ENCODE results near the gene UPK3A. TPM values are rescaled to one million over a fixed set of nuclear protein-coding genes. Genes with fewer than 3 reads are reported as not detected.

UPK3A gene
- total RNA-seq, 1 donor: not detected

- TF ChIP-seq CTCF (IDR thresholded peaks at IDR 0.05; ENCODE audit: insufficient read depth, low read depth, low read length): no peak
- DNase-seq (ENCODE audit: low read depth): no peak
- H3K4me3 ChIP-seq (ENCODE audit: low read depth, low read length): no peak overlapping the region
Measured at GRCh38 chr22:45305456-45306075, 20.8 kb downstream of the UPK3A start.

- no peak overlapping the region for H3K4me3 ChIP-seq (ENCODE audit: low read depth, low read length)
- no peak for DNase-seq (ENCODE audit: low read depth)
- no peak for TF ChIP-seq CTCF (IDR thresholded peaks at IDR 0.05; ENCODE audit: insufficient read depth, low read depth, low read length)
Measured at GRCh38 chr22:45306139-45306538, 21.4 kb downstream of the UPK3A start.

GRCh38 chr22:45308391-45308956 is 23.7 kb downstream of the UPK3A start:
- no peak overlapping the region for H3K4me3 ChIP-seq (ENCODE audit: low read depth, low read length)
- no peak for DNase-seq (ENCODE audit: low read depth)
- no peak for TF ChIP-seq CTCF (IDR thresholded peaks at IDR 0.05; ENCODE audit: insufficient read depth, low read depth, low read length)

GRCh38 chr22:45308957-45309421 is 24.2 kb downstream of the UPK3A start:
- no peak for TF ChIP-seq CTCF (IDR thresholded peaks at IDR 0.05; ENCODE audit: insufficient read depth, low read depth, low read length)

GRCh38 chr22:45309422-45310227 is 24.9 kb downstream of the UPK3A start, which contains the start of gene FAM118A:
Gene FAM118A (plus strand): TSS chr22:45309934. CDS start chr22:45322380, 12,446 bp downstream.
- DNase-seq (ENCODE audit: low read depth): peak; percentile 93
- H3K4me3 ChIP-seq (ENCODE audit: low read depth, low read length): peak within 1 kb of the TSS; percentile 78
- TF ChIP-seq CTCF (IDR thresholded peaks at IDR 0.05; ENCODE audit: insufficient read depth, low read depth, low read length): no peak

More at GRCh38 chr22:45308957-45309421, 24.2 kb downstream of the UPK3A start:
- H3K4me3 ChIP-seq (ENCODE audit: low read depth, low read length): peak overlapping the region; percentile 53
- DNase-seq (ENCODE audit: low read depth): no peak

- no peak for TF ChIP-seq CTCF (IDR thresholded peaks at IDR 0.05; ENCODE audit: insufficient read depth, low read depth, low read length)
- no peak for DNase-seq (ENCODE audit: low read depth)
- H3K4me3 ChIP-seq (ENCODE audit: low read depth, low read length): peak overlapping the region; percentile 78
Measured at GRCh38 chr22:45310331-45310976, 25.7 kb downstream of the UPK3A start.

Data from fibroblast of villous mesenchyme (primary cell).